Activated CD8-positive, alpha-beta T cell treated with anti-CD3 and anti-CD28 coated beads for 36 hours (primary cell): ENCODE results near the gene ST6GALNAC4. TPM values are rescaled to one million over a fixed set of nuclear protein-coding genes. Genes with fewer than 3 reads are reported as not detected.

Experiments used
- ATAC-seq: fragments of 200-7000 bp; cut with Tn5 transposase; one replicate; pipeline ENCODE4 v1.10.0; 2021; ENCODE audit warnings: mild to moderate bottlenecking, moderate library complexity
- CTCF ChIA-PET: fragments of 350-600 bp; sonication (Branson Sonifier 250); formaldehyde crosslinking; loops from one replicate; lab custom pipeline; 2021; ENCODE audit warnings: antibody characterized with exemption; lab: Charles Lee
- POLR2A ChIA-PET: fragments of 350-600 bp; sonication (Branson Sonifier 250); formaldehyde crosslinking; loops from one replicate; lab custom pipeline; 2021; ENCODE audit warnings: antibody characterized with exemption; lab: Charles Lee
- DNase-seq: peaks from one replicate; pipeline ENCODE4 v3.0.0-alpha.2; 2020
- H3K27ac Mint-ChIP-seq: one replicate; pipeline ENCODE4 v1.8.0; 2021; ENCODE audit warnings: mild to moderate bottlenecking, mixed read lengths
- H3K27me3 Mint-ChIP-seq: one replicate; pipeline ENCODE4 v1.8.0; 2021; ENCODE audit warnings: mixed read lengths
- H3K36me3 Mint-ChIP-seq: one replicate; pipeline ENCODE4 v1.8.0; 2021; ENCODE audit warnings: low read depth, mixed read lengths
- H3K4me1 Mint-ChIP-seq: one replicate; pipeline ENCODE4 v1.8.0; 2021; ENCODE audit warnings: low read depth, mixed read lengths
- H3K4me3 Mint-ChIP-seq: one replicate; pipeline ENCODE4 v1.8.0; 2021; ENCODE audit warnings: mild to moderate bottlenecking, moderate library complexity, mixed read lengths
- H3K9me3 Mint-ChIP-seq: one replicate; pipeline ENCODE4 v1.8.0; 2021; ENCODE audit warnings: mixed read lengths
- CTCF ChIP-seq: fragments of 200-600 bp; IDR thresholded peaks from one replicate; pipeline ENCODE4 v1.8.0; 2022; ENCODE audit warnings: antibody characterized with exemption, mild to moderate bottlenecking
- intact Hi-C: fragments of 100-400 bp; cut with micrococcal nuclease; formaldehyde crosslinking; loops from one replicate; pipeline ENCODE4 v1.10.0; 2022
- total RNA-seq, 2 experiments: library from RNA; stranded (reverse); gene quantifications; one replicate each; pipeline ENCODE4 v1.2.3, GENCODE V29; 2021

Gene ST6GALNAC4
- total RNA-seq, 2 experiments from 2014 or later = 34.3 to 34.9 TPM

GRCh38 chr9:127868278-127868902 lies 48.5 kb downstream of the ST6GALNAC4 start:
- ChIA-PET POLR2A (interaction anchor here (1.3 to 2.0 kb wide), 4 partner anchors 10 to 134 kb away, joined by 3 to 8 read pairs (median 6); partner anchors contain the start of gene ENG), CTCF (interaction anchor here (1.2 to 9.2 kb wide), 15 partner anchors 12 to 348 kb away, joined by 3 to 107 read pairs (median 12); partner anchors contain the start of genes ENG and TOR2A)
- no peak overlapping the region for H3K4me3 Mint-ChIP-seq
- no peaks in the 10 kb centered on the region for H3K27me3 Mint-ChIP-seq
- DNase-seq (no peak), ATAC-seq (no peak)
- H3K36me3 Mint-ChIP-seq = no peaks in the 10 kb centered on the region
- TF ChIP-seq CTCF = no peak
- intact Hi-C loops = loop anchor here (5.0 kb wide), 2 partner anchors 66 to 131 kb away; partner anchors contain the start of genes FPGS and TOR2A
- no peak overlapping the region for H3K27ac Mint-ChIP-seq
- peaks cover 14% of the 10 kb centered on the region for H3K4me1 Mint-ChIP-seq
- no peaks in the 10 kb centered on the region for H3K9me3 Mint-ChIP-seq

- DNase-seq (no peak), ATAC-seq (no peak)
- Mint-ChIP-seq H3K36me3 (no peaks in the 10 kb centered on the region), H3K4me3 (no peak overlapping the region), H3K27me3 (no peaks in the 10 kb centered on the region), H3K9me3 (no peaks in the 10 kb centered on the region), H3K27ac (no peak overlapping the region), H3K4me1 (peaks cover 20% of the 10 kb centered on the region)
- CTCF ChIA-PET = interaction anchor here (2.0 to 9.2 kb wide), 3 partner anchors 11 to 132 kb away, joined by 7 to 107 read pairs (median 46); partner anchors contain the start of genes ENG and TOR2A
- TF ChIP-seq CTCF = no peak
- POLR2A ChIA-PET = interaction anchor here (1.3 kb wide), 1 partner anchor 29 kb away, joined by 3 read pairs; no protein-coding TSS in a partner anchor
- intact Hi-C loops = loop anchor here (5.0 kb wide), 2 partner anchors 65 to 130 kb away; partner anchors contain the start of genes FPGS and TOR2A
Observed at GRCh38 chr9:127867356-127868277, 49.2 kb downstream of the ST6GALNAC4 start.

- ATAC-seq (no peak), DNase-seq (no peak)
- no peak for TF ChIP-seq CTCF
- intact Hi-C loops = loop anchor here (5.0 kb wide), 2 partner anchors 64 to 129 kb away; partner anchors contain the start of genes FPGS and TOR2A
- Mint-ChIP-seq H3K4me3 (no peak overlapping the region), H3K27me3 (no peaks in the 10 kb centered on the region), H3K9me3 (no peaks in the 10 kb centered on the region), H3K4me1 (peaks cover 30% of the 10 kb centered on the region), H3K27ac (no peak overlapping the region), H3K36me3 (no peaks in the 10 kb centered on the region)
- CTCF ChIA-PET = interaction anchor here (2.0 to 9.2 kb wide), 3 partner anchors 10 to 131 kb away, joined by 7 to 107 read pairs (median 8); partner anchors contain the start of genes ENG and TOR2A
- POLR2A ChIA-PET = no interaction called here
Observed at GRCh38 chr9:127866535-127866934, 50.3 kb downstream of the ST6GALNAC4 start.

- Mint-ChIP-seq H3K9me3 (no peaks in the 10 kb centered on the region), H3K27me3 (no peaks in the 10 kb centered on the region), H3K4me3 (no peak overlapping the region), H3K36me3 (no peaks in the 10 kb centered on the region), H3K4me1 (peaks cover 34% of the 10 kb centered on the region), H3K27ac (peak overlapping the region; percentile 74)
- ChIA-PET CTCF (interaction anchor here (0.8 to 9.2 kb wide), 6 partner anchors 10 to 132 kb away, joined by 3 to 107 read pairs (median 7); partner anchors contain the start of genes ENG, ST6GALNAC6 and TOR2A), POLR2A (interaction anchor here (0.9 to 2.0 kb wide), 7 partner anchors 8 to 80 kb away, joined by 3 to 5 read pairs (median 4); partner anchors contain the start of gene CDK9)
- ATAC-seq (peak; percentile 57), DNase-seq (peak; percentile 68)
- intact Hi-C loops = loop anchor here (5.0 kb wide), 2 partner anchors 64 to 129 kb away; partner anchors contain the start of genes FPGS and TOR2A
- TF ChIP-seq CTCF = no peak
Observed at GRCh38 chr9:127865645-127866464, 51.0 kb downstream of the ST6GALNAC4 start.
